GM08714 (cell line): Measurements from ENCODE around the gene FZD4.
"Not testable (repeated sequence)": the region's sequence is repeated elsewhere in the genome, so short reads cannot be mapped to it uniquely, and the experiment has no call there.

Experiments
- H3K4me3 ChIP-seq: fragments of 200-500 bp; sonication (Bioruptor generic); 2 replicates; pipeline ENCODE4 v1.5.1; 2014; ENCODE audit warnings: mild to moderate bottlenecking, low read length, inconsistent platforms
- ZNF274 ChIP-seq: IDR thresholded peaks from 2 replicates; pipeline ENCODE4 v1.6.1; 2012; ENCODE audit warnings: mild to moderate bottlenecking, low read depth, low read length

The FZD4 gene

DNA sequence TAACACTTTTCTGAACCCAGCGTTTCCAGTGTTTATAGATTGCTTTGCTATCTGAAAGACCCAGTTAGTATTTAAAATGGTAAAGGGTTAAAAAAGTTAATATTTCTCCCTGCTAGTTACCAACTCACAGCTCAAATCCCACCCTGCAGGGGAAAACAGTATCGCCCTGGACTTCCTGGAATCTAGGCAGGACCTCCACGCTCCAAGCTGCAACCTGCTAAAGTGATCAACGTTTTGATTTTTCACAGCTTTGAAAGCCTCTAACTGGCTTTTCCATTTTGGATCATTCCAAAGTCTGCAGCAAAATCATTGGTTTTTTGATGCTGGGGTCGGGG lies 4.6 kb downstream of the FZD4 start:
- TF ChIP-seq ZNF274 = no peak
- H3K4me3 ChIP-seq = no peak overlapping the region

DNA sequence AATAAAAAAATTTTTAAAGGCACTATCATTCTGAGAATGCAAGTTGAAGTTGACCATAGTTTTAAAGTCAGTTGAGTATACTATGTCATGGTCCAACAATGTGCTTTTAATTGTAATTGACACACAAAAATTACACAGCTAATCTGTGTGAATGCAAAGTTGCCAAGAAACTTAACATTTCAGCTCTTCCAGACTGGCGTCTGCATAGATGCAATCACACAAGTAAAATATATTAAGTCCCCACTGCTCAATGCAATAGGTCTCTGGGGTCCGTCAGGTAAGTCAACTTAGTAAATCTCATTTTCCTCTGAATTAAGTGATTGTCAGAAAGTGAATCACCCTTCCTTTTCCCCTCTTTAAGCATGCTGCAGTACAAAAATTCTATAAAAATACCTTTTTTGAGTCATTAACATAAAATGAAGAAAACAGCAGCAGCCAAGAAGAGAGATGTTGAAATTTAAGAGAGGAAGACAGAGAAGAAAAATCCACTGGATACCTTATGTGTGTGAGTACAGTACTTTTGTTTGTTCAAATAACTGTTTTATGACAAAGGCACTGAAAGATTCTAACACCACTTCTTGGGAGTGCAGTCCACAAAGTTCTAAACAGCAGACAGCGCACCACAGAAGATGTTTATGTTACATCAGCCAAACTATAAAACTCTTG lies 5.1 kb downstream of the FZD4 start:
- no peak for TF ChIP-seq ZNF274
- no peak overlapping the region for H3K4me3 ChIP-seq

GRCh38 chr11:86948733-86949132 lies 6.5 kb downstream of the FZD4 start:
- TF ChIP-seq ZNF274 = no peak

DNA sequence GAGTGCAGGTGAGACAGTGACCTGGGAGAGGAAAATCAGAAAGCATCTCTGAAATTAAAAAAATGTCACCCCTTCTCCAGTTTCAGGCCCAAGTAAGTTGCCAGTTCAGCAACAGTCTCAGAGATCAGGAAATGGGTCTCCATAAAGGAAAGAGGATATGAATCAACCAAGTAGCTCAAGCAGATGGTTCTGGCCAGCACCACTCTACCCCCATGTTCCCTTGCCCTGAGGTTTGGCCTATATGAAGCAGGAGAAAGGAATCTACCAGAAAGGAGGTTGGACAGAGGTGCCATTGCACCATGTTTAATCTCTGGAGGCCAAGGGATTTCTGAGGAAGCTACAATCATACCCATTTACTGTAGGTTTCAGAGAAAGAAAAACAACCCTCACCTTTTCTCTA lies 7.7 kb downstream of the FZD4 start:
- H3K4me3 ChIP-seq = no peak overlapping the region
- TF ChIP-seq ZNF274 = no peak

More at GRCh38 chr11:86948733-86949132, 6.5 kb downstream of the FZD4 start:
- no peak overlapping the region for H3K4me3 ChIP-seq

DNA sequence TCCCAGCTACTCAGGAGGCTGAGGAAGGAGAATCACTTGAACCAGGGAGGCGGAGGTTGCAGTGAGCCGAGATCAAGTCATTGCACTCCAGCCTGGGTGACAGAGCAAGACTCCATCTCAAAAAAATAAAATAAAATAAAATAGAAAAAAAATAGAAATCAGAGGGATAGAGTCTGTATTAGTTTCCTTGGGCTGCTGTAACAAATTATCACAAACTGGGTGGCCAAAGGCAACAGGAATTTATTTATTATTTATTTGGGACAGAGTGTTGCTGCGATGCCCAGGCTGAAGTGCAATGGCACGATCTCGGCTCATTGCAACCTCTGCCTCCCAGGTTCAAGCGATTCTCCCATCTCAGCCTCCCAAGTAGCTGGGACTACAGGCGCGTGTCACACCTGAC lies 11.7 kb downstream of the FZD4 start:
- not testable (repeated sequence) for H3K4me3 ChIP-seq

GRCh38 chr11:86941871-86942599 lies 13.2 kb downstream of the FZD4 start:
- H3K4me3 ChIP-seq = no peak overlapping the region
- TF ChIP-seq ZNF274 = no peak

DNA sequence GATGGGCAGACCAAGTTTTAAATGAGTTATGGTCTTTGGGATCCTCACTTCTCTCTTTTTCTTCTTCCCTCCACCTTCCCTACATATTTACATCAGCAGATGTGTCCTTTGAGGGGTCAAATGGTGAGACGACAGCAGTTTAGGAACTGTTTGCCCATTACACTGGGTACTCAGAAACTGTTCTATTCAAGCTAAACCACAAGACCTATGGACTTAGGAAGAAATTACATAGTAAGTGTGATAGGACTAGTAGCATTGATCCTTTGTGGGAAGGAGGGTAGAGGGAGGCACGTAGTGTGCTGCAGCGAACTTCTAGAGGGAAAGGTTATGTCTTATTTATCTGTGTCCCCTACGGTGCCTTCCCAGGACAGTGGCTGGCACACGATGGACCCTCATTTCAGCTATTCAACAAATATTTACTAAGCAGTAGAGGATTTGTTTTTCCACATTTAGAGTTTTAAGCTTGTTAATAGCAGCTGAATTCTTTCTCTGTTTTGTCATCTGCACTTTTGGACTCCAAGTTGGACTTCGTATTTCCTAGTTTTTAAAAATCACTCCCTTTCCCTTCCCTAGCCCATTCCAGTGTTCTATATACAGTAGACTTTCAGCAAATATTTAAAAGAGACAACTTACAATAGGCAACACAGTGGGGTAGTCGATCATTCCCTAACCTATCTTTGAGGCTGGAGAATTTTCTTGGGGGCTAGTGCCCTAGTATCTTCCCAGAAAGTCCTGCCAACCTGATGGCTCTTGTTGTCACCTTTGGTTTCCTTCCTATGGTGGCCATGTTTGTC lies 13.9 kb downstream of the FZD4 start:
- no peak for TF ChIP-seq ZNF274
- no peak overlapping the region for H3K4me3 ChIP-seq

- no peak overlapping the region for H3K4me3 ChIP-seq
- TF ChIP-seq ZNF274 = no peak
Measured at GRCh38 chr11:86940122-86940777, 14.9 kb downstream of the FZD4 start.

DNA sequence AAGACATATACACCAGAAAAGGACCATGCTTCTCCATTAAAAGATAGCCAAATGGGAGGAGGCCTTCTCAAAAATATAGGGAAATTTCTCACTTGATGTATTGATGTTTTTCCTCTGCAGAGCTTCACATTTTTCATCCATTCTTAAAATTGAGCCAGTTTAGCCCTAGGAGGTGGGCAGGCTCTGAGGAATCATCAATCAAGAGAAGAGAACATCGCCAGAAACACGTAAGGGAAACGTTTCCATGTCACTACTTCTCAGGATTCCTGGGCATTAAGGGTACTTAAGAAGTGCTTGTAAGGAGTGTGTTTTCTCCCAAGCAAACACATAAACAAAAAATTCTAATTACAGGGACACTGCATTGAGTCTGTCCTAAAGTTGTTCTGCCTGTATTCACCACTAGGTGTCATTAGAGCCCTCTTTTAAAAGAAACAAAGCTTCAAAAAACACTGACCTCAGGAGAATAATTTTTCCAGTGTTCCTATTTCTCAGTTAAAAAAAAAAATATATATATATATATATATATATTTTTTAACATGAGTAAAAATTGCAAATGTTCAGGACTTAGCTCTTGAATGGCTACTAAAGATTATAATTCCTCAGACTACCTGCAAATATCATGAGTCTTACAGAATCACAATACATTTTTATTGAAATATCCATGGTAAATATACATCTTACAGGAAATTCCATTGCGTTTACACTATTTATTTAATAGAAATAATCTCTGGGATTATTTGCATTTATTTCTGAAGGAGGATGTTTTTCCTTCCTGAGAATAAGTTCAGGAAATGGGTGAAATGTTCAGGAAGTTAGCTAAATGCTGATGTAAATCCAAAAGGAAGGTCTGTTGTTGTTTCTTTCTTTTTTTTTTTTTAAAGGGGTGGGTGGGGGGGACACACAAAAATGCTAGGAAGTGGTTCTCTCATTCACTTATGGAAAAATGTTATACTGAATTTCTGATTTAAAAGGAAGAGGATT lies 16.0 kb downstream of the FZD4 start:
- no peak overlapping the region for H3K4me3 ChIP-seq

GRCh38 chr11:86938203-86938899 lies 16.8 kb downstream of the FZD4 start:
- no peak for TF ChIP-seq ZNF274
- H3K4me3 ChIP-seq = no peak overlapping the region

More for the DNA sequence above, 16.0 kb downstream of the FZD4 start:
- no peak for TF ChIP-seq ZNF274

DNA sequence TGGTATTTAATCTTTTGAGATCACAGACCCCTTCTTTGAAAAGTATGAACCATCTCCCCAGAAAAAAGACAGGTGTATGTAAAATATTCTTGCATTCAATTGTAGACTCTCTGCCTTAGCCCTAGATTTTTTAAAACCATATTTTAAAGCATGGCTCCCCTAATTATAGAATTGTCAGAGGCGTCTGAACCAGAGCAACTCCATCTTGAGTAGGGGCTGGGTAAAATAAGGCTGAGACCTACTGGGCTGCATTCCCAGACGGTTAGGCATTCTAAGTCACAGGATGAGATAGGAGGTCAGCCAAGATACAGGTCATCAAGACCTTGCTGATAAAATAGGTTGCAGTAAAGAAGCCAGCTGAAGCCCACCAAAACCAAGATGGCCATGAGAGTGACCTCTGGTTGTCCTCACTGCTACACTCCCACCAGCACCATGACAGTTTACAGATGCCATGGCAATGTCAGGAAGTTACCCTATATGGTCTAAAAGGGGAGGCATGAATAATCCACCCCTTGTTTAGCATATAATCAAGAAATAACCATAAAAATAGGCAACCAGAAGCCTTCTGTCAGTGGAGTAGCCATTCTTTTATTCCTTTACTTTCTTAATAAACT lies 17.9 kb downstream of the FZD4 start:
- not testable (repeated sequence) for H3K4me3 ChIP-seq

GRCh38 chr11:86934926-86935579 lies 20.1 kb downstream of the FZD4 start:
- no peak for TF ChIP-seq ZNF274
- no peak overlapping the region for H3K4me3 ChIP-seq

GRCh38 chr11:86934582-86934900 lies 20.7 kb downstream of the FZD4 start:
- H3K4me3 ChIP-seq = no peak overlapping the region
- TF ChIP-seq ZNF274 = no peak
